HepG2 (cell line): ENCODE data around the gene ZC3H15. TPM values are rescaled to one million over a fixed set of nuclear protein-coding genes. Genes with fewer than 3 reads are reported as not detected.

ENCODE experiments used
- ATAC-seq: fragments of 200-7000 bp; cut with Tn5 transposase; 3 replicates; pipeline ENCODE4 v1.9.1; 2020; ENCODE audit warnings: mild to moderate bottlenecking, moderate library complexity
- BruUV-seq: library from RNA; stranded (reverse); fragments of 400-500 nt; replicated peaks from 2 replicates; lab custom pipeline; 2021; lab: Mats Ljungman, UMichigan
- CTCF ChIA-PET: fragments of 300-600 bp; formaldehyde crosslinking; extraction: SDS; loops from one replicate; lab custom pipeline; 2021; ENCODE audit warnings: low total read pairs, inconsistent platforms, low intra/inter-chr PET ratio; lab: Yijun Ruan, JAX
- POLR2A ChIA-PET: fragments of 350-600 bp; sonication (Branson Sonifier 250); formaldehyde crosslinking; loops from one replicate; lab custom pipeline; 2020; ENCODE audit warnings: antibody characterized with exemption, inconsistent platforms; lab: Yijun Ruan, JAX
- DNase-seq: peaks from one replicate; pipeline ENCODE4 v3.0.0-alpha.2; 2015; ENCODE audit warnings: low spot score
- FAIRE-seq: peaks from 3 replicates; lab custom pipeline; 2011; peaks lifted over from hg19 to GRCh38; lab: Jason Lieb, UNC
- H2AFZ ChIP-seq: one replicate; pipeline ENCODE4 v1.6.1; 2011; ENCODE audit warnings: low read length, inconsistent platforms
- H3K27ac ChIP-seq: fragments of 300-600 bp; 3 replicates; pipeline ENCODE4 v1.8.0; 2011; ENCODE audit warnings: mixed run types, mild to moderate bottlenecking, mixed read lengths, low read length, inconsistent platforms; ENCODE audit not compliant: insufficient read depth; ENCODE audit errors: extremely low read length
- H3K27me3 ChIP-seq, 2 experiments: fragments of 200-600 bp in 1 of 2; 2 replicates in 1 of 2; 3 replicates in 1 of 2; pipeline versions ENCODE4 v1.6.0 to v1.8.0; 2011; ENCODE audit warnings: low read length in 2 of 2, mild to moderate bottlenecking in 2 of 2, moderate library complexity in 2 of 2, inconsistent platforms in 1 of 2; ENCODE audit not compliant: insufficient read depth in 2 of 2, control insufficient read depth in 1 of 2
- H3K36me3 ChIP-seq, 2 experiments: fragments of 200-600 bp in 1 of 2; replicated peaks in 1 of 2; 2 replicates in 1 of 2; 3 replicates in 1 of 2; pipeline versions ENCODE4 v1.5.1 to v1.8.0; 2011; ENCODE audit warnings: low read length in 2 of 2, inconsistent platforms in 1 of 2; ENCODE audit not compliant: insufficient read depth in 2 of 2, control insufficient read depth in 1 of 2
- H3K4me1 ChIP-seq: 2 replicates; pipeline ENCODE4 v1.5.1; 2012; ENCODE audit warnings: low read length, inconsistent platforms; ENCODE audit not compliant: insufficient read depth
- H3K4me2 ChIP-seq: 2 replicates; pipeline ENCODE4 v1.6.0; 2011; ENCODE audit warnings: low read depth, low read length, inconsistent platforms
- H3K4me3 ChIP-seq, 3 experiments: fragments of 200-600 bp in 1 of 3; sonication (generic), shearing (Covaris generic) in 1 of 3; replicated peaks in 1 of 3; 2 replicates each; pipeline ENCODE4 v1.5.1; 2011 to 2016; ENCODE audit warnings: low read length in 3 of 3, inconsistent platforms in 2 of 3, low read depth in 2 of 3, mild to moderate bottlenecking in 2 of 3, control low read depth in 1 of 3, mixed read lengths in 1 of 3; ENCODE audit not compliant: insufficient read depth in 1 of 3
- H3K79me2 ChIP-seq: one replicate; pipeline ENCODE4 v1.6.1; 2011; ENCODE audit warnings: low read length, inconsistent platforms; ENCODE audit not compliant: insufficient read depth
- H3K9ac ChIP-seq: 2 replicates; pipeline ENCODE4 v1.6.0; 2011; ENCODE audit warnings: mild to moderate bottlenecking, low read depth, low read length, inconsistent platforms; ENCODE audit not compliant: insufficient read depth
- H3K9me3 ChIP-seq: 2 replicates; pipeline ENCODE4 v1.5.1; 2012; ENCODE audit warnings: mild to moderate bottlenecking, low read length
- H4K20me1 ChIP-seq: 2 replicates; pipeline ENCODE4 v1.6.0; 2011; ENCODE audit warnings: inconsistent platforms, mild to moderate bottlenecking, low read length, moderate library complexity; ENCODE audit not compliant: insufficient read depth
- ZKSCAN8 ChIP-seq: IDR thresholded peaks from 2 replicates; pipeline ENCODE4 v1.6.1; 2016; ENCODE audit warnings: borderline replicate concordance, missing genetic modification reagents, missing compliant biosample characterization
- WGBS: methylation state at CpG from one replicate; pipeline ENCODE4 v1.1.6; 2017; ENCODE audit warnings: low lambda C conversion rate; 5-methylcytosine and 5-hydroxymethylcytosine counted together
- in situ Hi-C: cut with HindIII; loops from 2 replicates; pipeline ENCODE4 v1.10.0; 2017; ENCODE audit warnings: low pct_unique_long_range_greater_than_20kb; ENCODE audit not compliant: extremely low pct_ligation_motif_present
- intact Hi-C: fragments of 100-400 bp; cut with micrococcal nuclease; formaldehyde crosslinking; loops from one replicate; pipeline ENCODE4 v1.10.0; 2022; ENCODE audit not compliant: unreplicated experiment
- polyA plus RNA-seq, 8 experiments: library from polyadenylated mRNA; depleted of rRNA in 3 of 8; stranded (reverse) in 7 of 8; unstranded in 1 of 8; fragments of >200 nt; fragmentation: Illumina TruSeq in 4 of 8; extraction: Trizol in 4 of 8; gene quantifications; 2 replicates each; pipeline versions ENCODE4 v1.2.1 to v1.2.3, GENCODE V29; 2011 to 2016; ENCODE audit warnings: low read depth in 4 of 8, missing spikeins in 1 of 8, mixed read lengths in 1 of 8; ENCODE audit not compliant: insufficient read depth in 1 of 8
- total RNA-seq, 5 experiments: library from RNA; depleted of rRNA; stranded (reverse); fragments of >200 nt; fragmentation: Illumina TruSeq; extraction: Trizol; gene quantifications; 2 replicates each; pipeline ENCODE4 v1.2.3, GENCODE V29; 2016; ENCODE audit warnings: low read depth in 1 of 5
- TF ChIP-seq, protein P1 (sequence below): sonication (generic); formaldehyde crosslinking; IDR thresholded peaks from 2 replicates; pipeline ENCODE4 v1.5.0; 2020; ENCODE audit warnings: missing genetic modification reagents
- TF ChIP-seq, protein P2 (sequence below): sonication (generic); formaldehyde crosslinking; IDR thresholded peaks from 2 replicates; pipeline ENCODE4 v1.4.0; 2020; ENCODE audit warnings: mild to moderate bottlenecking, missing genetic modification reagents
- TF ChIP-seq, protein P3 (sequence below): sonication (generic); formaldehyde crosslinking; IDR thresholded peaks from 2 replicates; pipeline ENCODE4 v1.5.0; 2020; ENCODE audit warnings: mild to moderate bottlenecking, missing genetic modification reagents

Gene ZC3H15
- total and polyA plus RNA-seq, 2 of the 13 experiments (the other 11 are each of a cell fraction or from before 2014, with no cell fraction given): 84.6 to 168 TPM

DNA sequence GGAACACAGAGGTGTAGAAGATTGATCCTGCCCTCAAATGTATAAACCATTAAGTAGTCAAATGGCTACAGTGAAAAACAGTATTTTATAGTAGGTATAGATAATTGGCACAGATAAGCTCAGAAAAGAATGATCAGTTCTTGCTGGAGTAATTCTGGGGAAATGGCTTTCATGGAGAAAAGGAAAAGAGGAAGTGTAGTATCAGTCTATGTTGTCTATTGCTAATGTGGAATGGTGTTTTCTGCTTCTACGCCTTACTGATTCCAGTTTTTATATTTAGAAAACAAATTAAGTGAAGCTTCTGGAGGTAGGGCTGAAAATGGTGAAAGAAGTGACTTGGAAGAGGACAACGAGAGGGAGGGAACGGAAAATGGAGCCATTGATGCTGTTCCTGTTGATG, 22.2 kb downstream of the ZC3H15 start:
- peaks cover 23 to 85% of the 10 kb centered on the region in 2 experiments for H3K36me3 ChIP-seq
- intact Hi-C loops: no loop called here
- H3K27ac ChIP-seq: no peak overlapping the region
- no peaks in the 10 kb centered on the region for H3K9me3 ChIP-seq
- H2AFZ ChIP-seq: no peak overlapping the region
- FAIRE-seq (no peak), ATAC-seq (no peak), DNase-seq (no peak)
- H3K4me2 ChIP-seq: no peak overlapping the region
- H3K4me3 ChIP-seq: no peak overlapping the region
- in situ Hi-C loops: loop anchor here (10.0 kb wide), 1 partner anchor 97 kb away; no protein-coding TSS in a partner anchor
- peaks cover 3% of the 10 kb centered on the region; the same call in 1 of the 2 replicates for H4K20me1 ChIP-seq
- no peak overlapping the region for H3K9ac ChIP-seq
- no peaks in the 10 kb centered on the region for H3K4me1 ChIP-seq
- TF ChIP-seq, protein P1, sequence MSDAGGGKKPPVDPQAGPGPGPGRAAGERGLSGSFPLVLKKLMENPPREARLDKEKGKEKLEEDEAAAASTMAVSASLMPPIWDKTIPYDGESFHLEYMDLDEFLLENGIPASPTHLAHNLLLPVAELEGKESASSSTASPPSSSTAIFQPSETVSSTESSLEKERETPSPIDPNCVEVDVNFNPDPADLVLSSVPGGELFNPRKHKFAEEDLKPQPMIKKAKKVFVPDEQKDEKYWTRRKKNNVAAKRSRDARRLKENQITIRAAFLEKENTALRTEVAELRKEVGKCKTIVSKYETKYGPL (CRISPR knock-in tag): no peak
- no peak for TF ChIP-seq ZKSCAN8 (CRISPR knock-in tag)
- TF ChIP-seq, protein P2, sequence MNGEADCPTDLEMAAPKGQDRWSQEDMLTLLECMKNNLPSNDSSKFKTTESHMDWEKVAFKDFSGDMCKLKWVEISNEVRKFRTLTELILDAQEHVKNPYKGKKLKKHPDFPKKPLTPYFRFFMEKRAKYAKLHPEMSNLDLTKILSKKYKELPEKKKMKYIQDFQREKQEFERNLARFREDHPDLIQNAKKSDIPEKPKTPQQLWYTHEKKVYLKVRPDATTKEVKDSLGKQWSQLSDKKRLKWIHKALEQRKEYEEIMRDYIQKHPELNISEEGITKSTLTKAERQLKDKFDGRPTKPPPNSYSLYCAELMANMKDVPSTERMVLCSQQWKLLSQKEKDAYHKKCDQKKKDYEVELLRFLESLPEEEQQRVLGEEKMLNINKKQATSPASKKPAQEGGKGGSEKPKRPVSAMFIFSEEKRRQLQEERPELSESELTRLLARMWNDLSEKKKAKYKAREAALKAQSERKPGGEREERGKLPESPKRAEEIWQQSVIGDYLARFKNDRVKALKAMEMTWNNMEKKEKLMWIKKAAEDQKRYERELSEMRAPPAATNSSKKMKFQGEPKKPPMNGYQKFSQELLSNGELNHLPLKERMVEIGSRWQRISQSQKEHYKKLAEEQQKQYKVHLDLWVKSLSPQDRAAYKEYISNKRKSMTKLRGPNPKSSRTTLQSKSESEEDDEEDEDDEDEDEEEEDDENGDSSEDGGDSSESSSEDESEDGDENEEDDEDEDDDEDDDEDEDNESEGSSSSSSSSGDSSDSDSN (CRISPR knock-in tag): no peak
- CTCF ChIA-PET: no interaction called here
- H3K27me3 ChIP-seq: no peaks in the 10 kb centered on the region
- POLR2A ChIA-PET: no interaction called here
- no peaks in the 10 kb centered on the region for H3K79me2 ChIP-seq
- BruUV-seq: no TSS peak
- over 99% methylated on average over 3 of the region's 3 CpGs for whole genome bisulfite sequencing

DNA sequence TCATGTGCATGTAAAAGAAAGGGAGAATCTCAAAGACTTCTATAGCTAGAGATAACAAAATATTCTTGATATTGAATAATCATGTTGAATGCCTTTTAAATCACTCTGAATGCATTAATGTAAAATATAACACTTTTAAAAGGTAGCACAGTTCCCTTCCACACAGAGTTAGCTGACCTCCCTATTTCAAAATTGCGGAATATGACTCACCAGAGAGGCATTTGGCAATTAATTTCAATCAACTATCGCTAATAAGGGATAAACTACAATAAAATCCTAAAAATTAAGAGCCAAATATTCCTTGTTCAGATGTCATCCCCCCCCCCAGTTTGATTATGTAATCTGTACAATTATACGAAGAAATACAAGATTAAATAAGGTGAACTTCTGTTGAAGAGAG, 29.3 kb downstream of the ZC3H15 start:
- CTCF ChIA-PET: no interaction called here
- H3K36me3 ChIP-seq: peaks cover 3 to 24% of the 10 kb centered on the region in 2 experiments; a peak in 4 of 5 replicates
- in situ Hi-C loops (no loop called here), intact Hi-C loops (no loop called here)
- WGBS: 97% methylated on average over 3 of the region's 3 CpGs
- H3K79me2 ChIP-seq: no peaks in the 10 kb centered on the region
- H3K9me3 ChIP-seq: no peaks in the 10 kb centered on the region
- no peak overlapping the region for H3K9ac ChIP-seq
- DNase-seq (no peak), ATAC-seq (no peak), FAIRE-seq (no peak)
- no TSS peak for BruUV-seq
- H3K4me1 ChIP-seq: no peaks in the 10 kb centered on the region
- no peak overlapping the region for H3K27ac ChIP-seq
- H2AFZ ChIP-seq: no peak overlapping the region
- no peak overlapping the region for H3K4me2 ChIP-seq
- no peaks in the 10 kb centered on the region for H3K27me3 ChIP-seq
- no peak overlapping the region for H3K4me3 ChIP-seq
- POLR2A ChIA-PET: no interaction called here
- no peaks in the 10 kb centered on the region for H4K20me1 ChIP-seq
- TF ChIP-seq, protein P3, sequence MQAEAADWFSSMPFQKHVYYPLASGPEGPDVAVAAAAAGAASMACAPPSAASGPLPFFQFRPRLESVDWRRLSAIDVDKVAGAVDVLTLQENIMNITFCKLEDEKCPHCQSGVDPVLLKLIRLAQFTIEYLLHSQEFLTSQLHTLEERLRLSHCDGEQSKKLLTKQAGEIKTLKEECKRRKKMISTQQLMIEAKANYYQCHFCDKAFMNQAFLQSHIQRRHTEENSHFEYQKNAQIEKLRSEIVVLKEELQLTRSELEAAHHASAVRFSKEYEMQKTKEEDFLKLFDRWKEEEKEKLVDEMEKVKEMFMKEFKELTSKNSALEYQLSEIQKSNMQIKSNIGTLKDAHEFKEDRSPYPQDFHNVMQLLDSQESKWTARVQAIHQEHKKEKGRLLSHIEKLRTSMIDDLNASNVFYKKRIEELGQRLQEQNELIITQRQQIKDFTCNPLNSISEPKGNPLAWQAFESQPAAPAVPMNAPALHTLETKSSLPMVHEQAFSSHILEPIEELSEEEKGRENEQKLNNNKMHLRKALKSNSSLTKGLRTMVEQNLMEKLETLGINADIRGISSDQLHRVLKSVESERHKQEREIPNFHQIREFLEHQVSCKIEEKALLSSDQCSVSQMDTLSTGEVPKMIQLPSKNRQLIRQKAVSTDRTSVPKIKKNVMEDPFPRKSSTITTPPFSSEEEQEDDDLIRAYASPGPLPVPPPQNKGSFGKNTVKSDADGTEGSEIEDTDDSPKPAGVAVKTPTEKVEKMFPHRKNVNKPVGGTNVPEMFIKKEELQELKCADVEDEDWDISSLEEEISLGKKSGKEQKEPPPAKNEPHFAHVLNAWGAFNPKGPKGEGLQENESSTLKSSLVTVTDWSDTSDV (CRISPR knock-in tag): no peak
